Fibroblast of peridontal ligament (primary cell): Measurements from ENCODE around the gene GALNT10.

Experiments
- DNase-seq: peaks from one replicate; pipeline ENCODE4 v3.0.0-alpha.2; 2010; ENCODE audit errors: extremely low read depth

Gene GALNT10

GRCh38 chr5:154355129-154355611 is 164.6 kb downstream of the GALNT10 start:
- no peak for DNase-seq

GRCh38 chr5:154356020-154356655 is 165.6 kb downstream of the GALNT10 start:
- DNase-seq = peak; percentile 34

- no peak for DNase-seq
Measured at GRCh38 chr5:154356958-154357357, 166.4 kb downstream of the GALNT10 start.

GRCh38 chr5:154358516-154359220 is 168.1 kb downstream of the GALNT10 start:
- no peak for DNase-seq

GRCh38 chr5:154359221-154359573 is 168.7 kb downstream of the GALNT10 start:
- no peak for DNase-seq

- peak; percentile 54 for DNase-seq
Measured at GRCh38 chr5:154360241-154360640, 169.7 kb downstream of the GALNT10 start.

GRCh38 chr5:154363411-154363810 is 172.9 kb downstream of the GALNT10 start:
- no peak for DNase-seq

GRCh38 chr5:154364771-154365170 is 174.2 kb downstream of the GALNT10 start:
- DNase-seq = no peak

- no peak for DNase-seq
Measured at GRCh38 chr5:154365823-154366222, 175.3 kb downstream of the GALNT10 start.

- DNase-seq = no peak
Measured at GRCh38 chr5:154366353-154366752, 175.8 kb downstream of the GALNT10 start.

- peak; percentile 41 for DNase-seq
Measured at GRCh38 chr5:154367101-154367500, 176.6 kb downstream of the GALNT10 start.

GRCh38 chr5:154368041-154368800 is 177.7 kb downstream of the GALNT10 start:
- DNase-seq = peak; percentile 97

- DNase-seq = no peak
Measured at GRCh38 chr5:154369682-154370081, 179.1 kb downstream of the GALNT10 start.

GRCh38 chr5:154370119-154370518 is 179.6 kb downstream of the GALNT10 start:
- peak; percentile 41 for DNase-seq

GRCh38 chr5:154370813-154371212 is 180.3 kb downstream of the GALNT10 start:
- DNase-seq = no peak

GRCh38 chr5:154371687-154372086 is 181.2 kb downstream of the GALNT10 start:
- DNase-seq = peak; percentile 97

GRCh38 chr5:154372661-154373060 is 182.1 kb downstream of the GALNT10 start:
- no peak for DNase-seq

- no peak for DNase-seq
Measured at GRCh38 chr5:154373326-154373725, 182.8 kb downstream of the GALNT10 start.

GRCh38 chr5:154373729-154374179 is 183.2 kb downstream of the GALNT10 start:
- no peak for DNase-seq

- no peak for DNase-seq
Measured at GRCh38 chr5:154374264-154374663, 183.7 kb downstream of the GALNT10 start.

GRCh38 chr5:154375329-154376008 is 184.9 kb downstream of the GALNT10 start:
- peak; percentile 51 for DNase-seq

GRCh38 chr5:154376481-154376880 is 185.9 kb downstream of the GALNT10 start:
- DNase-seq = no peak
